Neutrophil (primary cell): ENCODE data around the gene SPATS1.
A peak's percentile ranks its signal among the peaks of the same experiment; 100 is the strongest.

Experiments
- H3K27ac ChIP-seq: fragments of 200-600 bp; sonication (generic); 2 replicates; pipeline ENCODE4 v1.5.1; 2016; ENCODE audit warnings: mild to moderate bottlenecking, moderate library complexity
- H3K27me3 ChIP-seq: fragments of 200-600 bp; sonication (generic); 2 replicates; pipeline ENCODE4 v1.6.0; 2016; ENCODE audit warnings: mild to moderate bottlenecking
- H3K36me3 ChIP-seq: fragments of 200-600 bp; sonication (generic); 2 replicates; pipeline ENCODE4 v1.5.1; 2017
- H3K4me1 ChIP-seq, 2 experiments: fragments of 200-600 bp in 1 of 2; sonication (generic) in 1 of 2; 1 replicate in 1 of 2; 2 replicates in 1 of 2; pipeline versions ENCODE4 v1.5.1 to v1.6.1; 2013 to 2016; ENCODE audit warnings: low read depth in 1 of 2, low read length in 1 of 2, mild to moderate bottlenecking in 1 of 2, moderate library complexity in 1 of 2; ENCODE audit not compliant: control insufficient read depth in 1 of 2, insufficient read depth in 1 of 2
- H3K4me3 ChIP-seq, 2 experiments: fragments of 200-600 bp in 1 of 2; sonication (generic) in 1 of 2; 1 replicate in 1 of 2; 2 replicates in 1 of 2; pipeline ENCODE4 v1.5.1; 2013 to 2016; ENCODE audit warnings: low read depth in 1 of 2, low read length in 1 of 2, mild to moderate bottlenecking in 1 of 2, moderate library complexity in 1 of 2
- H3K9me3 ChIP-seq: fragments of 200-600 bp; sonication (generic); 2 replicates; pipeline ENCODE4 v1.5.1; 2016
- CTCF ChIP-seq: fragments of 200-600 bp; sonication (generic); IDR thresholded peaks from 2 replicates; pipeline ENCODE4 v1.5.1; 2016; ENCODE audit warnings: antibody characterized with exemption

SPATS1 gene

GRCh38 chr6:44333273-44333919, 9.1 kb upstream of the SPATS1 start:
- H3K27me3 ChIP-seq = peaks cover 20% of the 10 kb centered on the region
- no peak for TF ChIP-seq CTCF

GRCh38 chr6:44333942-44334341, 8.5 kb upstream of the SPATS1 start:
- H3K4me3 ChIP-seq = peak overlapping the region; percentile 12 to 31
- H3K27me3 ChIP-seq = peaks cover 17% of the 10 kb centered on the region
- H3K9me3 ChIP-seq = no peaks in the 10 kb centered on the region
- H3K27ac ChIP-seq = peak overlapping the region; percentile 84
- H3K4me1 ChIP-seq = peaks cover 23 to 25% of the 10 kb centered on the region in 2 experiments
- no peak for TF ChIP-seq CTCF
- no peaks in the 10 kb centered on the region for H3K36me3 ChIP-seq

More at GRCh38 chr6:44333273-44333919, 9.1 kb upstream of the SPATS1 start:
- Histone ChIP-seq H3K4me1 (peaks cover 23 to 25% of the 10 kb centered on the region in 2 experiments), H3K9me3 (no peaks in the 10 kb centered on the region), H3K36me3 (no peaks in the 10 kb centered on the region), H3K4me3 (peak overlapping the region; percentile 12 to 31), H3K27ac (peak overlapping the region; percentile 84)

- Histone ChIP-seq H3K36me3 (no peaks in the 10 kb centered on the region), H3K4me3 (no peak overlapping the region), H3K9me3 (no peaks in the 10 kb centered on the region), H3K4me1 (peaks cover 23 to 25% of the 10 kb centered on the region in 2 experiments), H3K27me3 (peaks cover 13% of the 10 kb centered on the region), H3K27ac (no peak overlapping the region)
- no peak for TF ChIP-seq CTCF
These were observed 6.8 kb upstream of the SPATS1 start for GRCh38 chr6:44335631-44336030.

- H3K36me3 ChIP-seq = no peaks in the 10 kb centered on the region
- H3K27ac ChIP-seq = no peak overlapping the region
- H3K4me1 ChIP-seq = peaks cover 13% of the 10 kb centered on the region in 2 experiments
- TF ChIP-seq CTCF = peak; percentile 83
- peaks cover 42% of the 10 kb centered on the region for H3K27me3 ChIP-seq
- no peak overlapping the region for H3K4me3 ChIP-seq
- no peaks in the 10 kb centered on the region for H3K9me3 ChIP-seq
These were observed 4.0 kb upstream of the SPATS1 start for GRCh38 chr6:44338228-44339122.

GRCh38 chr6:44339301-44339700, 3.1 kb upstream of the SPATS1 start:
- H3K27ac ChIP-seq = no peak overlapping the region
- no peak overlapping the region for H3K4me3 ChIP-seq
- H3K27me3 ChIP-seq = peaks cover 50% of the 10 kb centered on the region
- no peaks in the 10 kb centered on the region for H3K36me3 ChIP-seq
- no peaks in the 10 kb centered on the region for H3K9me3 ChIP-seq
- no peak for TF ChIP-seq CTCF
- H3K4me1 ChIP-seq = peaks cover 4% of the 10 kb centered on the region in 2 experiments
